MCF 10A (cell line): ENCODE measurements around the gene CDCA8. TPM values are rescaled to one million over a fixed set of nuclear protein-coding genes. Genes with fewer than 3 reads are reported as not detected.

ENCODE experiments used
- BruUV-seq: library from RNA; stranded (reverse); fragments of 400-500 nt; replicated peaks from 2 replicates; lab custom pipeline; 2021; lab: Mats Ljungman, UMichigan
- CTCF ChIA-PET: fragments of 300-600 bp; sonication (Branson Sonifier 250); formaldehyde crosslinking; extraction: SDS; loops from one replicate; lab custom pipeline; 2021; ENCODE audit warnings: antibody characterized with exemption, inconsistent platforms; lab: Yijun Ruan, JAX
- POLR2A ChIA-PET: fragments of 300-600, 350-650 bp; sonication (Branson Sonifier 250); formaldehyde crosslinking; extraction: SDS; loops from one replicate; lab custom pipeline; 2020; ENCODE audit warnings: antibody characterized with exemption, inconsistent platforms; lab: Yijun Ruan, JAX
- DNase-seq: peaks from one replicate; pipeline ENCODE4 v3.0.0-alpha.2; 2018; ENCODE audit not compliant: unreplicated experiment
- H3K27ac Mint-ChIP-seq: one replicate; pipeline ENCODE4 v1.8.0; 2022; ENCODE audit warnings: mild to moderate bottlenecking, low read depth, mixed read lengths; ENCODE audit not compliant: unreplicated experiment
- H3K27me3 Mint-ChIP-seq: one replicate; pipeline ENCODE4 v1.8.0; 2022; ENCODE audit warnings: mixed read lengths; ENCODE audit not compliant: insufficient read depth, unreplicated experiment
- H3K36me3 Mint-ChIP-seq: one replicate; pipeline ENCODE4 v1.8.0; 2022; ENCODE audit warnings: mild to moderate bottlenecking, moderate library complexity, mixed read lengths; ENCODE audit not compliant: insufficient read depth, unreplicated experiment
- H3K4me1 Mint-ChIP-seq: one replicate; pipeline ENCODE4 v1.8.0; 2022; ENCODE audit warnings: mixed read lengths; ENCODE audit not compliant: insufficient read depth, unreplicated experiment
- H3K4me3 Mint-ChIP-seq: one replicate; pipeline ENCODE4 v1.8.0; 2022; ENCODE audit warnings: mild to moderate bottlenecking, moderate library complexity, mixed read lengths; ENCODE audit not compliant: unreplicated experiment
- H3K9me3 Mint-ChIP-seq: one replicate; pipeline ENCODE4 v1.8.0; 2022; ENCODE audit warnings: mixed read lengths; ENCODE audit not compliant: unreplicated experiment
- CTCF ChIP-seq: fragments of 200-600 bp; IDR thresholded peaks from one replicate; pipeline ENCODE4 v1.8.0; 2022; ENCODE audit warnings: antibody characterized with exemption, mild to moderate bottlenecking; ENCODE audit not compliant: unreplicated experiment
- intact Hi-C: fragments of 100-400 bp; cut with micrococcal nuclease; formaldehyde crosslinking; loops from 2 replicates; pipeline ENCODE4 v1.14.1; 2022
- total RNA-seq: library from RNA; stranded (reverse); gene quantifications from 2 replicates; pipeline ENCODE4 v1.2.3, GENCODE V29; 2022

The CDCA8 gene
- total RNA-seq, 1 experiment from 2014 or later, result 21.8 TPM

- Mint-ChIP-seq H3K9me3 (no peaks in the 10 kb centered on the region), H3K36me3 (no peaks in the 10 kb centered on the region), H3K4me3 (no peak overlapping the region), H3K27ac (no peak overlapping the region), H3K27me3 (no peaks in the 10 kb centered on the region), H3K4me1 (no peaks in the 10 kb centered on the region)
- POLR2A ChIA-PET, result interaction anchor here (0.6 kb wide), 1 partner anchor 1213 kb away, joined by 3 read pairs; no protein-coding TSS in a partner anchor
- intact Hi-C loops, result no loop called here
- DNase-seq, result no peak
- CTCF ChIA-PET, result interaction anchor here (0.6 kb wide), 1 partner anchor 74 kb away, joined by 3 read pairs; no protein-coding TSS in a partner anchor
- no TSS peak for BruUV-seq
- TF ChIP-seq CTCF, result no peak
Measured at GRCh38 chr1:37656026-37656425, 36.3 kb upstream of the CDCA8 start.

- no peak for TF ChIP-seq CTCF
- ChIA-PET CTCF (no interaction called here), POLR2A (no interaction called here)
- H3K27me3 Mint-ChIP-seq, result no peaks in the 10 kb centered on the region
- no peak overlapping the region for H3K27ac Mint-ChIP-seq
- BruUV-seq, result no TSS peak
- no peaks in the 10 kb centered on the region for H3K36me3 Mint-ChIP-seq
- H3K4me3 Mint-ChIP-seq, result no peak overlapping the region
- no peaks in the 10 kb centered on the region for H3K9me3 Mint-ChIP-seq
- no peaks in the 10 kb centered on the region for H3K4me1 Mint-ChIP-seq
- intact Hi-C loops, result no loop called here
- DNase-seq, result no peak
Measured at GRCh38 chr1:37656881-37657280, 35.4 kb upstream of the CDCA8 start.

GRCh38 chr1:37657620-37658412, 34.5 kb upstream of the CDCA8 start:
- TF ChIP-seq CTCF, result no peak
- no peaks in the 10 kb centered on the region for H3K27me3 Mint-ChIP-seq
- no peak overlapping the region for H3K4me3 Mint-ChIP-seq
- ChIA-PET POLR2A (no interaction called here), CTCF (no interaction called here)
- DNase-seq, result no peak
- no peaks in the 10 kb centered on the region for H3K36me3 Mint-ChIP-seq
- no peaks in the 10 kb centered on the region for H3K4me1 Mint-ChIP-seq
- intact Hi-C loops, result no loop called here
- H3K9me3 Mint-ChIP-seq, result no peaks in the 10 kb centered on the region
- no peak overlapping the region for H3K27ac Mint-ChIP-seq
- no TSS peak for BruUV-seq

- Mint-ChIP-seq H3K36me3 (no peaks in the 10 kb centered on the region), H3K4me1 (no peaks in the 10 kb centered on the region), H3K27me3 (no peaks in the 10 kb centered on the region), H3K27ac (no peak overlapping the region), H3K4me3 (no peak overlapping the region), H3K9me3 (no peaks in the 10 kb centered on the region)
- ChIA-PET CTCF (interaction anchor here (1.1 kb wide), 1 partner anchor 10 kb away, joined by 3 read pairs; no protein-coding TSS in a partner anchor), POLR2A (no interaction called here)
- intact Hi-C loops, result no loop called here
- no peak for TF ChIP-seq CTCF
- no peak for DNase-seq
- BruUV-seq, result no TSS peak
Measured at GRCh38 chr1:37658486-37658885, 33.8 kb upstream of the CDCA8 start.
